Thoracic aorta (tissue), 2 donors: ENCODE measurements around the gene CHTF18. TPM values are rescaled to one million over a fixed set of nuclear protein-coding genes. Genes with fewer than 3 reads are reported as not detected.
"Not testable (repeated sequence)": the region's sequence is repeated elsewhere in the genome, so short reads cannot be mapped to it uniquely, and the experiment has no call there.

ENCODE experiments used
- ATAC-seq: fragments of 150-250 bp; one replicate; pipeline ENCODE4 v1.8.0; 2017; ENCODE audit warnings: low read depth; ENCODE audit not compliant: insufficient number of reproducible peaks, low FRiP score
- DNase-seq: peaks from one replicate; pipeline ENCODE4 v3.0.0-alpha.2; 2020; ENCODE audit warnings: low spot score
- H3K27ac ChIP-seq, 2 donors: fragments of 200-600 bp; sonication (generic); 1 replicate in 1 of 2; 2 replicates in 1 of 2; pipeline ENCODE4 v1.5.1; 2016; ENCODE audit warnings: mild to moderate bottlenecking in 2 of 2, moderate library complexity in 2 of 2
- H3K27me3 ChIP-seq: fragments of 200-600 bp; sonication (generic); replicated peaks from 2 replicates; pipeline ENCODE4 v1.6.0; 2016; ENCODE audit warnings: mild to moderate bottlenecking; ENCODE audit not compliant: insufficient read depth
- H3K36me3 ChIP-seq: fragments of 200-600 bp; sonication (generic); one replicate; pipeline ENCODE4 v1.5.1; 2016
- H3K4me1 ChIP-seq, 2 donors: fragments of 200-600 bp; sonication (generic); 1 replicate in 1 of 2; 2 replicates in 1 of 2; pipeline versions ENCODE4 v1.5.1 to v1.6.0; 2016; ENCODE audit warnings: low read depth in 2 of 2, mild to moderate bottlenecking in 1 of 2; ENCODE audit not compliant: control insufficient read depth in 1 of 2
- H3K4me3 ChIP-seq: fragments of 200-600 bp; sonication (generic); 2 replicates; pipeline ENCODE4 v1.5.1; 2016; ENCODE audit warnings: mild to moderate bottlenecking
- H3K9me3 ChIP-seq: fragments of 200-600 bp; sonication (generic); 2 replicates; pipeline ENCODE4 v1.5.1; 2016
- total RNA-seq, 2 donors: library from RNA; depleted of rRNA; stranded (reverse); fragments of >200 nt; gene quantifications; one replicate each; pipeline versions ENCODE4 v1.1.0 to v1.2.3, GENCODE V29; 2016
- TF ChIP-seq, protein P1 (sequence below): fragments of 200-600 bp; sonication (generic); IDR thresholded peaks from one replicate; pipeline ENCODE4 v1.5.1; 2019; ENCODE audit warnings: antibody characterized with exemption

The CHTF18 gene
- total RNA-seq, 2 donors from 2014 or later: 10.2 to 15.4 TPM

DNA sequence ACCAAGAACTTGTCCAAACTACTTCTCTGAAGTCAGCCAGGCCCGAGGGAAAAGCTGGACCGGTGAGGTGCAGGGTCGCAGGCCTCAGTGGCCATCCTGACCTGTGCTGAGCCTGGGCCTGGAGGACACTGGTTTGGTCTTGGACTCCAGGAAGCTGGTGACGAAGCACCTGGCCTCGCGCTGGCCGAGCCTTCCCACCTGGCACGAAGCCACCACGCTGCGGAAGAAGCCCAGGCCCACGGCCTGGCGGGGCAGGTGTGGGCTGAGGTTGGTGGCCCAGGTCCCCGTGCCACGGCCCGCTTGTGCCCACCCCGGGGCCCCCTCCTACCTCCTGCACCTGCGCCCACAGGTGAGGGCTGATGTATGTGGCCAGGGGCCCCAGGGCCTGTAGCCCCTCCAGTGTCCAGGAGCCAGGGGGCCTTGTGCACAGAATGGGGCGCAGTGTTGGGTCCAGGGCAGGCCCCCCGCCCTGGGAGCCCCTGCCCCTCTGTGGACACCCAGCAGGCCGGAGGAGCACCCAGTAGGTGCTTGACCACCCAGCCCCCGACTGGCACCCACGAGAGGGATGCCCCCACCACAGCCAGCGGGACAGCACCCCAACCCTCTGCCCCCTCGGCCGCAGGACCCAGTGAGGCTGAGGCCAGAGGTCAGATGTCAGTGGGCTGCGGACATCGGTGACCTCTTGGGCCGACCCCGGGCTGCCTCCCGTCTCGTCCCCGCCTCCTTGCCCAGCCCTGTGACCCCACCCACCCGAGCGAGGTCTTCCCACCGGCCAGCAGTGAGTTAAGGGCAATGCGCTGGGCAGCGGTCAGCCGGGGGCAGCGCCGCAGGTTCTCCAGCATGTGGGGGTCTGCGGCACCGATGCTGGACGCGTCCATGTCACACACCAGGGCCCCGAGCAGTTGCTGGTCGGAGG is 14.1 kb upstream of the CHTF18 start:
- Histone ChIP-seq H3K27me3 (no peaks in the 10 kb centered on the region), H3K4me3 (no peak overlapping the region), H3K9me3 (no peaks in the 10 kb centered on the region), H3K27ac (no peak overlapping the region), H3K4me1 (no peaks in the 10 kb centered on the region), H3K36me3 (no peaks in the 10 kb centered on the region)
- TF ChIP-seq, protein P1, sequence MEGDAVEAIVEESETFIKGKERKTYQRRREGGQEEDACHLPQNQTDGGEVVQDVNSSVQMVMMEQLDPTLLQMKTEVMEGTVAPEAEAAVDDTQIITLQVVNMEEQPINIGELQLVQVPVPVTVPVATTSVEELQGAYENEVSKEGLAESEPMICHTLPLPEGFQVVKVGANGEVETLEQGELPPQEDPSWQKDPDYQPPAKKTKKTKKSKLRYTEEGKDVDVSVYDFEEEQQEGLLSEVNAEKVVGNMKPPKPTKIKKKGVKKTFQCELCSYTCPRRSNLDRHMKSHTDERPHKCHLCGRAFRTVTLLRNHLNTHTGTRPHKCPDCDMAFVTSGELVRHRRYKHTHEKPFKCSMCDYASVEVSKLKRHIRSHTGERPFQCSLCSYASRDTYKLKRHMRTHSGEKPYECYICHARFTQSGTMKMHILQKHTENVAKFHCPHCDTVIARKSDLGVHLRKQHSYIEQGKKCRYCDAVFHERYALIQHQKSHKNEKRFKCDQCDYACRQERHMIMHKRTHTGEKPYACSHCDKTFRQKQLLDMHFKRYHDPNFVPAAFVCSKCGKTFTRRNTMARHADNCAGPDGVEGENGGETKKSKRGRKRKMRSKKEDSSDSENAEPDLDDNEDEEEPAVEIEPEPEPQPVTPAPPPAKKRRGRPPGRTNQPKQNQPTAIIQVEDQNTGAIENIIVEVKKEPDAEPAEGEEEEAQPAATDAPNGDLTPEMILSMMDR: no peak
- DNase-seq (no peak), ATAC-seq (no peak)

DNA sequence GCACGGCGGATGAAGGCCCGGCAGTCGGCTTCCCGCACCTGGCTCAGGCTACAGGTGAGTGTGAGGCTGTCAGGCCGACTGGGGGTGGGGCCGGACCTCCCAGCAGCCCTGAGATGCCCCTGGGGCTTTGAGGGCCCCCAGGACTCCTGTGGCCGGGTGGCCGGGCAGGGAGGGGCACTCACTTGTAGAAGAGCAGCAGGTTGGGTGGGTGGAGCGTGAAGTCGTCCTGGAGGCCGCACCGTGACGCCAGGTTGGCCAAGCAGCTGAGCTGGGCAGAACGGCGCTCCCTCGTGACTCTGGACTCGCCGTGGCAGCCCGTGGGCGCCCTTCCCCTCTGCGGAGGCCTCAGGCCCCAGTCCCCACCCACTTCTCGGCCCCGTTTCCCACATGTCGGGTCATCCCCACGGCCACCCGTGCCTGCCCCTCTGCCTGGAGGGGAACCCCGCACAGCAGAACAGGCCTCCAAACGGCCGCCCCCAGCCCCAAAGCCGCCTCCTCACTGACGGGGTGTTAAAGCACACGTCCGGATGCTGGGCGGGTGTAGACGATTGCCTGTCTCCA is 13.1 kb upstream of the CHTF18 start:
- no peaks in the 10 kb centered on the region for H3K9me3 ChIP-seq
- H3K4me3 ChIP-seq: no peak overlapping the region
- H3K36me3 ChIP-seq: no peaks in the 10 kb centered on the region
- no peak overlapping the region for H3K27ac ChIP-seq
- ATAC-seq (no peak), DNase-seq (no peak)
- H3K4me1 ChIP-seq: no peaks in the 10 kb centered on the region
- TF ChIP-seq, protein P1: no peak
- H3K27me3 ChIP-seq: no peaks in the 10 kb centered on the region

DNA sequence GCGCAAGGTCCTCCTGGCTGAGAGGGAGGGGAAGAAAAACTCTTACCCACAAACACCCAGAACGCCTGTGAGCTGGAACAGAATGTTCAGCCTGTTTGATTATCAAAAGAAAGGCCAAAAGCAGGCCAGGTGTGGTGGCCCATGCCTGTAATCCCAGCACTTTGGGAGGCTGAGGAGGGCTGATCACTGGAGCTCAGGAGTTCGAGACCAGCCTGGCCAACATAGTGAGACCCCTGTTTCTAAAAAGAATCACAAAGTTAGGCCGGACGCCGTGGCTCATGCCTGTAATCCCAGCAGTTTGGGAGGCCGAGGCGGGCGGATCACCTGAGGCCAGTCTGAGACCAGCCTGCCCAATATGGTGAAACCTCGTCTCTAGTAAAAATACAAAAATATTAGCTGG is 12.1 kb upstream of the CHTF18 start:
- ATAC-seq, H3K27me3 ChIP-seq, H3K4me3 ChIP-seq, H3K27ac ChIP-seq, H3K36me3 ChIP-seq, H3K4me1 ChIP-seq, DNase-seq, H3K9me3 ChIP-seq: not testable (repeated sequence)

DNA sequence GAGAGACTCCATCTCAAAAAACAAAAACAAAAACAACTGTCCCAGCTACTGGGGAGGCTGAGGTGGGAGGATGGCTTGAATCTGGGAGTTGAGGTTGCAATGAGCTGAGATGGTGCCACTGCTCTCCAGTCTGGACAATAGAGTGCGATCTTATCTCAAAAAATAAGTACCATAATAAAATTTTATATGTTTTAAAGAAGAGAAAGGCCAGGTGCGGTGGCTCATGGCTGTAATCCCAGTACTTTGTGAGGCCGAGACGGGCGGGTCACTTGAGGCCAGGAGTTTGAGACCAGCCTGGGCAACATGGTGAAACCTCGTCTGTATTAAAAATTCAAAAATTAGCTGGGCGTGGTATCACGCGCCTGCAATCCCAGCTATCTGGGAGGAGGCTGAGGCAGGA is 11.6 kb upstream of the CHTF18 start:
- Histone ChIP-seq H3K4me3 (no peak overlapping the region), H3K4me1 (no peaks in the 10 kb centered on the region), H3K27ac (no peak overlapping the region), H3K36me3 (no peaks in the 10 kb centered on the region), H3K9me3 (no peaks in the 10 kb centered on the region), H3K27me3 (no peaks in the 10 kb centered on the region)
- ATAC-seq (no peak), DNase-seq (no peak)
- TF ChIP-seq, protein P1: no peak

DNA sequence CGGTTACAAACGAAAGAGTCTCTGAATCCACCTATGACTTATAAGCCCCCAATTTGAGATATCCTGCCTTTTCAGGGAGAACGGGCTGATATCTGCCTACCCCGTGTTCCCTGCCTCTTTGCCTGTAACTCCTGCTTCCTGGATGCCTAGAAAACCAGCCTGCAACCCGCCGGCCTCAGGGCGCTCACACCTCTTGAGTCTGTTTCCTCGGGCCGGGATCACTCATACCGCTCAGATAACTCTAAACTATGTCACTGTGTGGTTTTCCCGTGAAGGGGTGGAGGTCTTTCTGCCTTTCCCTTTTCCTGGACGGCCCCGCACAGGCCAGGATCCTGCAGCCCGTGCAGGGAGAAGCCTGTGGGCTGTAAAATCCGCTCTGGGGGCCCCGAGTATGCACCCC is 10.6 kb upstream of the CHTF18 start:
- Histone ChIP-seq H3K4me3 (no peak overlapping the region), H3K27me3 (no peaks in the 10 kb centered on the region), H3K9me3 (no peaks in the 10 kb centered on the region), H3K36me3 (no peaks in the 10 kb centered on the region), H3K27ac (no peak overlapping the region), H3K4me1 (no peaks in the 10 kb centered on the region)
- TF ChIP-seq, protein P1: no peak
- DNase-seq (no peak), ATAC-seq (no peak)
